ENCODE measurements around the gene TRMT10C.

- TF ChIP-seq CTCF (IDR thresholded peaks at IDR 0.05; ENCODE audit: borderline replicate concordance, extremely low read depth, low read length, poor library complexity, severe bottlenecking): peak; percentile 3
- TF ChIP-seq EZH2 (IDR thresholded peaks at IDR 0.05; ENCODE audit: borderline replicate concordance, low read depth, low read length, severe bottlenecking): no peak
Observed at GRCh38 chr3:101561630-101562328, at the start of gene TRMT10C.

Measured in DND-41 (cell line).